Central memory CD8-positive, alpha-beta T cell (primary cell): ENCODE results near the gene ZNF532.
"Not testable (repeated sequence)": the region's sequence is repeated elsewhere in the genome, so short reads cannot be mapped to it uniquely, and the experiment has no call there.

ENCODE experiments used
- ATAC-seq: fragments of 150-1000 bp; cut with Tn5 transposase; replicated peaks from 2 replicates; pipeline ENCODE4 v1.10.0; 2022; ENCODE audit warnings: mild to moderate bottlenecking, moderate FRiP score, moderate number of reproducible peaks; ENCODE audit not compliant: poor library complexity, severe bottlenecking; ENCODE audit errors: extremely low read depth
- DNase-seq, 2 donors: peaks; one replicate each; pipeline ENCODE4 v3.0.0; 2021; ENCODE audit warnings: low spot score in 2 of 2
- H3K27ac Mint-ChIP-seq: one replicate; pipeline ENCODE4 v1.8.0; 2022; ENCODE audit warnings: low read depth, mild to moderate bottlenecking, moderate library complexity, mixed read lengths
- H3K27me3 Mint-ChIP-seq: one replicate; pipeline ENCODE4 v1.8.0; 2022; ENCODE audit warnings: mixed read lengths
- H3K36me3 Mint-ChIP-seq: one replicate; pipeline ENCODE4 v1.8.0; 2022; ENCODE audit warnings: mild to moderate bottlenecking, moderate library complexity, mixed read lengths; ENCODE audit not compliant: insufficient read depth
- H3K4me1 Mint-ChIP-seq: one replicate; pipeline ENCODE4 v1.8.0; 2022; ENCODE audit warnings: mixed read lengths
- H3K4me3 Mint-ChIP-seq: one replicate; pipeline ENCODE4 v1.8.0; 2022; ENCODE audit warnings: mild to moderate bottlenecking, moderate library complexity, mixed read lengths
- H3K9me3 Mint-ChIP-seq: one replicate; pipeline ENCODE4 v1.8.0; 2022; ENCODE audit warnings: mixed read lengths

ZNF532 gene

DNA sequence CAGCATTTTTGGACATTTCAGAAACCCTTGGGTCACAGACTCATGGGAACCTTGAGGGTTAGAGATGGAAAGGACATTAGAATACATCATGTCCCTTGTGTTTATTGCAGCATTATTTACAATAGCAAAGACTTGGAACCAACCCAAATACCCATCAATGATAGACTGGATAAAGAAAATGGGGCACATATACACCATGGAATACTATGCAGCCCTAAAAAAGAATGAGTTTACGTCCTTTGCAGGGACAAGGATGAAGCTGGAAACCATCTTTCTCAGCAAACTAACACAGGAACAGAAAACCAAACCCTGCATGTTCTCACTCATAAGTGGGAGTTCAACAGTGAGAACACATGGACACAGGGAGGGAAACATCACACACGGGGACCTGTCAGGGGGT lies 160.9 kb downstream of the ZNF532 start:
- ATAC-seq, H3K36me3 Mint-ChIP-seq, DNase-seq, H3K4me3 Mint-ChIP-seq, H3K9me3 Mint-ChIP-seq, H3K4me1 Mint-ChIP-seq, H3K27ac Mint-ChIP-seq: not testable (repeated sequence)
- peaks cover 23% of the 10 kb centered on the region for H3K27me3 Mint-ChIP-seq

- H3K4me1 Mint-ChIP-seq = no peaks in the 10 kb centered on the region
- H3K36me3 Mint-ChIP-seq = peaks cover under 1% of the 10 kb centered on the region
- H3K9me3 Mint-ChIP-seq = no peaks in the 10 kb centered on the region
- peaks cover 23% of the 10 kb centered on the region for H3K27me3 Mint-ChIP-seq
- DNase-seq (no peak), ATAC-seq (no peak)
- no peak overlapping the region for H3K4me3 Mint-ChIP-seq
- H3K27ac Mint-ChIP-seq = no peak overlapping the region
These were observed 161.7 kb downstream of the ZNF532 start for GRCh38 chr18:59026364-59026763.

GRCh38 chr18:59026831-59027410 lies 162.2 kb downstream of the ZNF532 start:
- ATAC-seq = no peak
- peaks cover 23% of the 10 kb centered on the region for H3K27me3 Mint-ChIP-seq

GRCh38 chr18:59029663-59030429 lies 165.2 kb downstream of the ZNF532 start:
- Mint-ChIP-seq H3K9me3 (no peaks in the 10 kb centered on the region), H3K4me3 (no peak overlapping the region), H3K27me3 (peaks cover 14% of the 10 kb centered on the region), H3K36me3 (peaks cover 1% of the 10 kb centered on the region), H3K4me1 (no peaks in the 10 kb centered on the region), H3K27ac (no peak overlapping the region)
- DNase-seq (no peak), ATAC-seq (no peak)

More at GRCh38 chr18:59026831-59027410, 162.2 kb downstream of the ZNF532 start:
- Mint-ChIP-seq H3K4me1 (no peaks in the 10 kb centered on the region), H3K27ac (no peak overlapping the region), H3K9me3 (no peaks in the 10 kb centered on the region), H3K36me3 (peaks cover 1% of the 10 kb centered on the region), H3K4me3 (no peak overlapping the region)
- no peak for DNase-seq

DNA sequence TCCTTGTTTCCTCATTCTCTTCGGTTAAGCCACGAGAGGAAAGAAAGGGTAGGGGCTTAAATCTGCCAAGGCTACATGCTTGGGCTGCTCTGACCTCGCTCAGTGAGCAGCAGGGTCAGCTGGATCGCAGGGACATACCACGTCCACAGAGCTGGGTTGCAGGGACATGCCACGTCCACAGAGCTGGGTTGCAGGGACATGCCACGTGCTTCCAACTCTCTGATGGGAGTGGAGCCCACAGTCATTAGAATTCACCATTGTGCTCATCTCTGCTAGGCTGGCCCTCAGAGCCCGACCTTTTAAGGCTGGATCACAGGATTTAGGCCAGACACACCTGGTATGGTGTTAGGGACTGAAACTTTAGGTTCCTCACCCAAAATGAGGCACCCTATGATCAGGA lies 167.6 kb downstream of the ZNF532 start:
- no peaks in the 10 kb centered on the region for H3K4me1 Mint-ChIP-seq
- H3K27me3 Mint-ChIP-seq = peaks cover 5% of the 10 kb centered on the region
- no peak overlapping the region for H3K4me3 Mint-ChIP-seq
- H3K36me3 Mint-ChIP-seq = peaks cover 1% of the 10 kb centered on the region
- H3K9me3 Mint-ChIP-seq = no peaks in the 10 kb centered on the region
- no peak overlapping the region for H3K27ac Mint-ChIP-seq
- no peak for ATAC-seq
- DNase-seq = no peak

- H3K4me1 Mint-ChIP-seq = no peaks in the 10 kb centered on the region
- no peak overlapping the region for H3K4me3 Mint-ChIP-seq
- H3K9me3 Mint-ChIP-seq = no peaks in the 10 kb centered on the region
- H3K27me3 Mint-ChIP-seq = no peaks in the 10 kb centered on the region
- ATAC-seq (no peak), DNase-seq (no peak)
- H3K36me3 Mint-ChIP-seq = peaks cover 1% of the 10 kb centered on the region
- H3K27ac Mint-ChIP-seq = no peak overlapping the region
These were observed 168.7 kb downstream of the ZNF532 start for GRCh38 chr18:59033359-59033758.

DNA sequence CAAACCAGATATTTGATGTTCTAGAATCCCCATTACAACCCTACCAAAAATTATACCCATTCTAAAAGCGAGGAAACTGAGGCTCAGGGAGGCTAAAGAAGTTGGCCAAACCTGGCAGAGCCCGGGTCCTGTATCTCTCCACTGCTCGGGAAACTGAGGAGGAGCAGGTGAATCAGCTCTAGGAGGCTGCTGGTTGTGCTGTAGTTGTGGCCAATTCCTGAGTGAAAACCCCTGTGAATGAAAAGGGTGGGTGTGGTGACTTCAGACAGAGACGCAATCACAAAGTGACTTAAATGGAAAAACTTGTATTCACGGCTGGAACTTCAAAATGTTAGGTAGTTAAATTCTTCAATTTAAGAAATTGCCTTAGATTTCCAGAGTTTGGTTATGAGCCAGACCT lies 169.3 kb downstream of the ZNF532 start:
- Mint-ChIP-seq H3K27ac (no peak overlapping the region), H3K4me3 (no peak overlapping the region)

GRCh38 chr18:59035591-59035990 lies 170.9 kb downstream of the ZNF532 start:
- no peak for DNase-seq
- Mint-ChIP-seq H3K27ac (no peak overlapping the region), H3K36me3 (peaks cover 1% of the 10 kb centered on the region), H3K27me3 (no peaks in the 10 kb centered on the region), H3K4me1 (no peaks in the 10 kb centered on the region), H3K9me3 (no peaks in the 10 kb centered on the region), H3K4me3 (no peak overlapping the region)
- ATAC-seq = no peak

More for the DNA sequence above, 169.3 kb downstream of the ZNF532 start:
- H3K4me1 Mint-ChIP-seq = no peaks in the 10 kb centered on the region
- H3K9me3 Mint-ChIP-seq = no peaks in the 10 kb centered on the region
- no peaks in the 10 kb centered on the region for H3K27me3 Mint-ChIP-seq
- peaks cover 1% of the 10 kb centered on the region for H3K36me3 Mint-ChIP-seq
- ATAC-seq (no peak), DNase-seq (no peak)
